ENCODE results near the gene ANKK1.

The ANKK1 gene

DNA sequence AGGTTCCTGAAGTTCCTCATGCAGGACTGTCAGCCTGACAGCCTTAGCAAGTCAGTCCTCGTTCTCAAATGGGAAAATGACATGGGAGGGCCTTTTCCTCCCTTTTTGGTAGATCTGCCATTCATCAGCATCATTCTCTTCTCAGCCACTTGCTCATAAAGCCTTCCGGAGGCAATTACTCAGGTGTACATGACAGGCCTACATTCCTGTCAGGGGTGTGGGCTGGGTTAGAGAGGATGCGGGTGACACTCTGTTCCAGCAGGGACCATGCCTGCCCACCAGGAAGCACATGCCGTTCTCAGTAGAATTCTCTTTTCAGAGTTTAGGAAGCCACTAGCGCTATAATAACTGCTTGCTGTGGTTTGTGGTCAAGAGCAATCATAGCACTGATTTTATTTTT, 24.2 kb upstream of the ANKK1 start:
- no peaks in the 10 kb centered on the region for H3K9me3 ChIP-seq (ENCODE audit: control insufficient read depth, insufficient read depth, low read depth, low read length)
- no peak overlapping the region for H3K9ac ChIP-seq (ENCODE audit: low read length)
- no peaks in the 10 kb centered on the region for H3K27me3 ChIP-seq (ENCODE audit: control insufficient read depth, insufficient read depth, low read length)
- H3K4me3 ChIP-seq (ENCODE audit: low read depth, low read length): no peak overlapping the region
- H3K27ac ChIP-seq (ENCODE audit: low read depth, low read length): no peak overlapping the region
- H3K4me1 ChIP-seq (ENCODE audit: control insufficient read depth, insufficient read depth, low read length): peaks cover 4% of the 10 kb centered on the region; the same call in 1 of the 2 replicates
- no peaks in the 10 kb centered on the region; the same call in 1 of the 2 replicates for H3K36me3 ChIP-seq (ENCODE audit: control insufficient read depth, insufficient read depth, low read length)

DNA sequence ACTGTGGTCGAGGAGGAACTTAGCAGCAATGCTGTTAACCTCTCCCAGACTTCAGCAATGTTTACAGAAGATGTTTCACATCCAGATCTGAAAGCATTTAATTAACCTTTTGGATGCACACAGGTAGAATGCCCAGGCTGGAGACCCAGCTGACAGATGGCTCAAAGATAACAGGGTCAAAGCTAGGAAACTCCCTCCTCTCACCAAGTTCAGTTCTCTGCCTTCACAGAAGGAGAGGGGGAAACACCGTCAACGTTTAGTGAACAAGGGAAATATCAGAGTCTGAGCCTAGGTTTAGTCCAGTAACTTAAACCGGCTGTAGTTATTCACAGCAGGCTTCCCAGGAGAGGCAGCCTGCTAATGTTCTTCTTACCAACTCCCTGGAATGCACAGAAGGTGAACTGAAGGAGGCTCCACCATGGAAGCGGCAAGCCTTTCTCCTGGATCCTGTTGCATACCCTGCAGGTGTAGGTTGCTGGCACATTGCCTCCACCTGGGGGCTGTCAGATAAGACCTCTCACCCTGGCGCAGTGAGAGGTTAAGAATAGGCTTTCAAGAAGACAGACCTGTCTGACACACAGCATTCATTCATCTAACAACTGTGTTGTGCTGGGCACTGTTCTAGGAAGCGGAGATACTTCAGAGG, 23.5 kb upstream of the ANKK1 start:
- Histone ChIP-seq H3K9ac (ENCODE audit: low read length) (no peak overlapping the region), H3K9me3 (ENCODE audit: control insufficient read depth, insufficient read depth, low read depth, low read length) (no peaks in the 10 kb centered on the region), H3K27ac (ENCODE audit: low read depth, low read length) (no peak overlapping the region), H3K4me1 (ENCODE audit: control insufficient read depth, insufficient read depth, low read length) (peaks cover 4% of the 10 kb centered on the region; the same call in 1 of the 2 replicates), H3K36me3 (ENCODE audit: control insufficient read depth, insufficient read depth, low read length) (no peaks in the 10 kb centered on the region; the same call in 1 of the 2 replicates), H3K4me3 (ENCODE audit: low read depth, low read length) (no peak overlapping the region), H3K27me3 (ENCODE audit: control insufficient read depth, insufficient read depth, low read length) (no peaks in the 10 kb centered on the region)

DNA sequence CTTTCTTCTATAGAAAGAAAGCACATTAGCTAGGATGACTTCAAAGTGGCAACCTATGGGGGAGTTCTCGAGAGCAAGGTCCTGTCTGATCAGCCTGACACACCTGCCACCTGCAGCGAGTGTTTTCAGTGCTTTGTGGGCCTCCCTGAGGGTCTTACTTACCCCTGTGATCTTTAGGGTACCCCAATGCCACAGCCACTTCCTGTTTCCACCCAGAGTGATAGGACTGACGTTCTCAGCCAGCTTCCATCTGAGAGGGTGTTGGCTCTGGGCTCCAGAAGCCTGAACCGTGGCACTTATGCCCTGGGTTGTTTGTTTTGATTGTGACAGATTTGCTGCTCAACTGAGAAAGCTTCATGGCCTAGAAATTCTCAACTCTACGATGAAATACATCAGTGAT, 21.7 kb upstream of the ANKK1 start:
- H3K27ac ChIP-seq (ENCODE audit: low read depth, low read length): no peak overlapping the region
- peaks cover 15% of the 10 kb centered on the region; the same call in 1 of the 2 replicates for H3K4me1 ChIP-seq (ENCODE audit: control insufficient read depth, insufficient read depth, low read length)
- no peak overlapping the region for H3K9ac ChIP-seq (ENCODE audit: low read length)
- no peaks in the 10 kb centered on the region; the same call in 1 of the 2 replicates for H3K36me3 ChIP-seq (ENCODE audit: control insufficient read depth, insufficient read depth, low read length)
- no peaks in the 10 kb centered on the region for H3K9me3 ChIP-seq (ENCODE audit: control insufficient read depth, insufficient read depth, low read depth, low read length)
- H3K27me3 ChIP-seq (ENCODE audit: control insufficient read depth, insufficient read depth, low read length): no peaks in the 10 kb centered on the region
- no peak overlapping the region for H3K4me3 ChIP-seq (ENCODE audit: low read depth, low read length)

DNA sequence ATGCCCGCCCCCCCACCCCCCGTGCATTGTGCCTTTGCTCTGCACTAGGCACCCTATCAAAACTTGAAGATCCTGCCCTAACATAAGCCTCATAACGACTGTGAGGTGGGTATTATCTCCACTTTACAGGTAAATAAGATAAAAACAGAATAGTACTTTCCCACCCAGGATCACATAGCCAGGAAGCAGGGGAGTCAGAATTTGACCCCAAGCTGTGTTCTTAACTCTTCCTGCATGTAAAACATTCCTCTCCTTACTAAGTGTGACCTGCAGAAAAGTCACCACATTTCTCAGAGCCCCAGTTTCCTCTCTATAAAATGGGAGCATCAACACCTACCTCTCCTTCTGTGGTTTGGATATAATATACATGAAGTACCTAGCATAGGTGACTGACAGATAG, 18.2 kb upstream of the ANKK1 start:
- Histone ChIP-seq H3K4me1 (ENCODE audit: control insufficient read depth, insufficient read depth, low read length) (peaks cover 15% of the 10 kb centered on the region; the same call in 1 of the 2 replicates), H3K4me3 (ENCODE audit: low read depth, low read length) (no peak overlapping the region), H3K27ac (ENCODE audit: low read depth, low read length) (no peak overlapping the region), H3K27me3 (ENCODE audit: control insufficient read depth, insufficient read depth, low read length) (no peaks in the 10 kb centered on the region), H3K36me3 (ENCODE audit: control insufficient read depth, insufficient read depth, low read length) (no peaks in the 10 kb centered on the region; the same call in 1 of the 2 replicates), H3K9me3 (ENCODE audit: control insufficient read depth, insufficient read depth, low read depth, low read length) (no peaks in the 10 kb centered on the region), H3K9ac (ENCODE audit: low read length) (no peak overlapping the region)

DNA sequence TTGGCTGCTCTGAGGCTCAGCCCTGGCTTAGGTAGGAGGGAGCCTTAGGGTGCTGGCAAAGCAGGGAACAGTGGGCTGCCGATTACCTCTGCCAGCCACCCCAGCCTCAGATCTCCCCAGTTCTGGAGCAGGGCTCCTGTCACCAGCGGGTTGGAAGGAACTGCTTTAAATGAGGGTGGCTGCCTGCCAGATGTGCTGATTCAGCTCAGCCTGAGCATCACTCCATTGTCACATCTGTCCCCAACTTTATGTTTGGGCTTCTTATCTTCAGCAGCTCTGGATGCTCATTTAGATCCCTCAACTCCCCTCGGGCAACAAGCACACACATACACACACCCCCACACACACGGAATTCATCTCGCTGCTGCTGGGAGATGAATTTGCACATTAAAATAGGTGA, 16.9 kb upstream of the ANKK1 start:
- Histone ChIP-seq H3K4me3 (ENCODE audit: low read depth, low read length) (no peak overlapping the region), H3K27ac (ENCODE audit: low read depth, low read length) (no peak overlapping the region), H3K36me3 (ENCODE audit: control insufficient read depth, insufficient read depth, low read length) (no peaks in the 10 kb centered on the region), H3K27me3 (ENCODE audit: control insufficient read depth, insufficient read depth, low read length) (no peaks in the 10 kb centered on the region), H3K4me1 (ENCODE audit: control insufficient read depth, insufficient read depth, low read length) (peaks cover 15% of the 10 kb centered on the region; the same call in 1 of the 2 replicates), H3K9me3 (ENCODE audit: control insufficient read depth, insufficient read depth, low read depth, low read length) (no peaks in the 10 kb centered on the region), H3K9ac (ENCODE audit: low read length) (no peak overlapping the region)

DNA sequence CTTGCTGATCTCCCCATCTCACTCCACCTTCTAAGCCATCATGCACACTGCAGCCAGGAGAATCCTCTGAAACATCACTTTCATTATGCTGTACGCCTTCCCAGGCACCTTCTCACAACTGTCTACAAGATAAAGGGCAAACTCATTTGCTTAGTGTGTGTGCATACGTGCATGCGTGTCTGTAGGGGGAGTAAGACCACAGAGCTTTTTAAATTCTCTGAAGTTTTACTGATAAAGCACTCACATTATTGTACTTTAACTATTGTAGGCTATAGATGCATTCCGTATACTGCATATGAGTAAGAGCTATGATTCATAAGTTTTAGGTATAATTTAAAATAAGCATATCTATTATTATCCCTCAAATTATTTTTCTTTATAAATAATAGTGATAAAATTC, 15.3 kb upstream of the ANKK1 start:
- Histone ChIP-seq H3K4me1 (ENCODE audit: control insufficient read depth, insufficient read depth, low read length) (peaks cover 20% of the 10 kb centered on the region; the same call in 1 of the 2 replicates), H3K27me3 (ENCODE audit: control insufficient read depth, insufficient read depth, low read length) (no peaks in the 10 kb centered on the region), H3K36me3 (ENCODE audit: control insufficient read depth, insufficient read depth, low read length) (no peaks in the 10 kb centered on the region), H3K9ac (ENCODE audit: low read length) (no peak overlapping the region), H3K9me3 (ENCODE audit: control insufficient read depth, insufficient read depth, low read depth, low read length) (no peaks in the 10 kb centered on the region), H3K27ac (ENCODE audit: low read depth, low read length) (no peak overlapping the region), H3K4me3 (ENCODE audit: low read depth, low read length) (no peak overlapping the region)

DNA sequence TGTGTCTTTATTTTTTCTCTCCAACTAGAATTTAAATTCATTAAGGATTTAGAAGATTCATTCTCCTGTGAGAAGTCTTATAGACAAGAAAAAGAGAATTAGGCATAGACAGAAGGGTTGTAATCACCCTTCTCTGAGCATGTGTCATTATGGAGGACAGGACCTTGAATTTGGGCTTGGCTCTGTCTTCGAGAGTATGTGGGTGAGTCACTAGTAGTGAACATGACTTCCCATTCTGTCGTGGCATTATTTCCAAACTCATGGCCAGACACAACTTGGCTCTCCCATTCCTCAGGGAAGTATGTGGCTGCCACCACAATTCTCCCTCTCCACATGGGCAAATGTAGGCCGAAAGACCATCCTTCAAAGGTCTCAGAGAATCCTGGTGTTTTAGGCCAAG, 14.3 kb upstream of the ANKK1 start:
- Histone ChIP-seq H3K4me1 (ENCODE audit: control insufficient read depth, insufficient read depth, low read length) (peaks cover 26% of the 10 kb centered on the region), H3K36me3 (ENCODE audit: control insufficient read depth, insufficient read depth, low read length) (no peaks in the 10 kb centered on the region)

DNA sequence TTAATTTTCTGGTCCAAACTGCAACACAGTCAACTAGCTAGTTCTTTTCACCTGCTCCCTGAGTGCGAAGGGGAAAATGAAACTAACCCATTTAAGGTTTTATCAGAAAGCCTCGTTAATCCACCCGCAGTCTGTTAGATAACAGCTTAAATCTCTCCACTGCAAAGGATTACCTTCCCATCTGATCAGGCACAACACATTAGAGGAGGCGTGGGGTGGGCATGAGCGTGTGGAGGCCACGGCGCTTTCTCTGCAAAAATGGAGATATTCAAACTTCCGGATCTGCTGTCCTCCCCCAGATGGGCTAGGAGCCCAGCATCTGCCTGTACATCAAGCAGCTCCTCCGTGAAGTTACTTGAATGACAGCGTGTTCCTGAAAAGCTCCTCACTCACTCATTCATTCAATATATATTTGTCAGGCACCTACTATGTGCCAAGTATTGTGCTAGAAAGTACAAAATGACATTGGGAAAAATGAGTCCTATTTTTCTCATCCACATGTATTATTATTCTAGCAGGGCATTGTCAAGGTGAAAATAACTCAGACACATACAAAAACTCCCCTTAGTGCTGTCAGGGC, 13.5 kb upstream of the ANKK1 start:
- peaks cover 27% of the 10 kb centered on the region for H3K4me1 ChIP-seq (ENCODE audit: control insufficient read depth, insufficient read depth, low read length)
- no peak overlapping the region for H3K27ac ChIP-seq (ENCODE audit: low read depth, low read length)
- no peaks in the 10 kb centered on the region for H3K9me3 ChIP-seq (ENCODE audit: control insufficient read depth, insufficient read depth, low read depth, low read length)
- H3K36me3 ChIP-seq (ENCODE audit: control insufficient read depth, insufficient read depth, low read length): no peaks in the 10 kb centered on the region
- H3K4me3 ChIP-seq (ENCODE audit: low read depth, low read length): no peak overlapping the region
- H3K27me3 ChIP-seq (ENCODE audit: control insufficient read depth, insufficient read depth, low read length): no peaks in the 10 kb centered on the region
- no peak overlapping the region for H3K9ac ChIP-seq (ENCODE audit: low read length)

More for the DNA sequence above, 14.3 kb upstream of the ANKK1 start:
- Histone ChIP-seq H3K4me3 (ENCODE audit: low read depth, low read length) (no peak overlapping the region), H3K27me3 (ENCODE audit: control insufficient read depth, insufficient read depth, low read length) (no peaks in the 10 kb centered on the region), H3K9me3 (ENCODE audit: control insufficient read depth, insufficient read depth, low read depth, low read length) (no peaks in the 10 kb centered on the region), H3K27ac (ENCODE audit: low read depth, low read length) (no peak overlapping the region), H3K9ac (ENCODE audit: low read length) (no peak overlapping the region)

DNA sequence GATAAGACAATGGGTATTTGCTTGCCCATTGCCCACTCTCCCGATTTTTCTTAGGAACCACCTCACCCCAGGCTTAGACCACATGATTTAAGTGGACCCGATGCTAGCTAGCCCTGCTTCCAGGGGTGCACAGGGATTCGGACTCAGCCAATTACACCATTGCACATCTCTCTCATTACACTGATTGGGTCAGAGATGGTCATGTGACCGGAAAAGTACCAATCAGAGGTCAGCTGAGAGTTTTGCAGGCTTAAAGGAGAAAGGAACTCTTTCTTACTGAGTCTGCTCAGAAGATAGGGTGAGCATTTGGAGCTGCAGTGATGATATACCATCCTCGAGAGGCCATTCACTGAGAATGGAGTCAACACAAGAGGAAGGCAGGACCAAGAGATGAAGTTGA, 12.2 kb upstream of the ANKK1 start:
- Histone ChIP-seq H3K27me3 (ENCODE audit: control insufficient read depth, insufficient read depth, low read length) (no peaks in the 10 kb centered on the region), H3K9me3 (ENCODE audit: control insufficient read depth, insufficient read depth, low read depth, low read length) (no peaks in the 10 kb centered on the region), H3K4me1 (ENCODE audit: control insufficient read depth, insufficient read depth, low read length) (peaks cover 18% of the 10 kb centered on the region), H3K36me3 (ENCODE audit: control insufficient read depth, insufficient read depth, low read length) (no peaks in the 10 kb centered on the region), H3K9ac (ENCODE audit: low read length) (no peak overlapping the region), H3K27ac (ENCODE audit: low read depth, low read length) (no peak overlapping the region), H3K4me3 (ENCODE audit: low read depth, low read length) (no peak overlapping the region)

DNA sequence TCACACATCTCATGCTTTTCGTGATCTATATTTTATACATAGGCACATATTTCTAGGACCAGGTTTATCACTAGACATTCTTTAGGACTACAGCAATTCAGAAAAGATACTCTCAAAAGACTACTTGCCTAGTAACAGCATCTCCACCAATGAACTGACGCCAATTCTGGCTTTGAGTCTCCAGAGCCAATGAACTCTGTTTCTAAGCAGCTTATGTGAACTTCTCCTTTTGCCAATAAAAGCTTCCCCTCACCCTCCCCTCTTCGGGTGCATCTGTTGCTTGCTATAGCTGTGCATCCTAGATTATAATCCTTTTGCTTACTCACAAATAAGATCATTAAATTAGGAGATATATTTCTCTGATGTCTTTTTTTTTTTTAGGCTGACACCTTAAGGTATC, 11.4 kb upstream of the ANKK1 start:
- Histone ChIP-seq H3K27me3 (ENCODE audit: control insufficient read depth, insufficient read depth, low read length) (no peaks in the 10 kb centered on the region), H3K36me3 (ENCODE audit: control insufficient read depth, insufficient read depth, low read length) (no peaks in the 10 kb centered on the region), H3K9ac (ENCODE audit: low read length) (no peak overlapping the region), H3K4me3 (ENCODE audit: low read depth, low read length) (no peak overlapping the region), H3K27ac (ENCODE audit: low read depth, low read length) (no peak overlapping the region), H3K4me1 (ENCODE audit: control insufficient read depth, insufficient read depth, low read length) (peaks cover 16% of the 10 kb centered on the region), H3K9me3 (ENCODE audit: control insufficient read depth, insufficient read depth, low read depth, low read length) (no peaks in the 10 kb centered on the region)

DNA sequence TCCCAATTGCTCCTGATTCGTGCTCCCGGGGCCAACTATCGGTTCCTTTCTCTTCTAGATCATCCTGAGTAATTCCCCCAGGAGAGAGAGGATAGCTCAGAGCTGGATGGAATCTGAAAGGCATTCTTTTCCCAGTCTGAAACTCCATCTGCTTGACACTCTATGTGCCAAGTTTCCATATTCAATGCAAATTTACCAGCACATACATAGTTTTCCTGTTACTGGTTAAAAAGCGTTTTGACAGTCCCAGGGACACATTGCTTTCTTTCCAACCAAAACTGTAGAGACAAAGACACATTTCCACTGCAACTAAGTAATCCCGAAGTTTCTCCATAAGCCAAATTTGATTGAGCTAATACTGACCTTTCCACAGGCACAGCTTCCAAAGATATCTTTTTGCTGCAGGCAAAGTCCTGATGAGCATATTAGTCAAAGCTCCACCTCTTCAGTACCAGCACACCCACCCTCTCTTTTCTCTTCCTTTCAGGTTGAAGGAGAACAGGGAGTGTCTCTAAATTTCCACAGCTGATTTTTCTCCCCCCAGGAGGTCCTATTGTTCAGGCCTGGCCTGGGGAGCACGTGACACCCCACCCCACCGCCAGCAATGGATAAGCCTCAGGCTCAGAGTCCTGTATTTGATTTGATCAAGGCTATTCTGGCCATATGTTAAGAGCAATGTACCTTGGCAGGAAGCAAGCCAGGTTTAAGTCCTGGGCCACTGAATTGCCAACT, 9.7 kb upstream of the ANKK1 start:
- H3K9ac ChIP-seq (ENCODE audit: low read length): no peak overlapping the region
- H3K36me3 ChIP-seq (ENCODE audit: control insufficient read depth, insufficient read depth, low read length): no peaks in the 10 kb centered on the region
- H3K9me3 ChIP-seq (ENCODE audit: control insufficient read depth, insufficient read depth, low read depth, low read length): no peaks in the 10 kb centered on the region
- peaks cover 16% of the 10 kb centered on the region for H3K4me1 ChIP-seq (ENCODE audit: control insufficient read depth, insufficient read depth, low read length)
- no peak overlapping the region for H3K4me3 ChIP-seq (ENCODE audit: low read depth, low read length)
- no peak overlapping the region for H3K27ac ChIP-seq (ENCODE audit: low read depth, low read length)
- H3K27me3 ChIP-seq (ENCODE audit: control insufficient read depth, insufficient read depth, low read length): no peaks in the 10 kb centered on the region

All from HUES6 (cell line).